ENCODE results near the gene COX7A2.

The COX7A2 gene

GRCh38 chr6:75268121-75268987 lies 24.8 kb upstream of the COX7A2 start:
- Histone ChIP-seq H3K4me1 (ENCODE audit: control insufficient read depth, insufficient read depth, low read length) (peaks cover 23% of the 10 kb centered on the region), H3K9me3 (ENCODE audit: control insufficient read depth, insufficient read depth, low read depth, low read length) (peaks cover 25% of the 10 kb centered on the region), H3K4me3 (ENCODE audit: low read depth, low read length) (peak overlapping the region; percentile 35), H3K36me3 (ENCODE audit: control insufficient read depth, insufficient read depth, low read length) (peaks cover 43% of the 10 kb centered on the region), H3K27me3 (ENCODE audit: control insufficient read depth, insufficient read depth, low read length) (no peaks in the 10 kb centered on the region), H3K27ac (ENCODE audit: low read depth, low read length) (peak overlapping the region; percentile 94), H3K9ac (ENCODE audit: low read length) (peak overlapping the region; percentile 62)

- peak overlapping the region; percentile 32 for H3K9ac ChIP-seq (ENCODE audit: low read length)
- peak overlapping the region; percentile 35; the same call in 1 of the 2 replicates for H3K4me3 ChIP-seq (ENCODE audit: low read depth, low read length)
- H3K36me3 ChIP-seq (ENCODE audit: control insufficient read depth, insufficient read depth, low read length) = peaks cover 42% of the 10 kb centered on the region
- H3K9me3 ChIP-seq (ENCODE audit: control insufficient read depth, insufficient read depth, low read depth, low read length) = peaks cover 17% of the 10 kb centered on the region
- peaks cover 23% of the 10 kb centered on the region for H3K4me1 ChIP-seq (ENCODE audit: control insufficient read depth, insufficient read depth, low read length)
- H3K27ac ChIP-seq (ENCODE audit: low read depth, low read length) = peak overlapping the region; percentile 94
- H3K27me3 ChIP-seq (ENCODE audit: control insufficient read depth, insufficient read depth, low read length) = no peaks in the 10 kb centered on the region
These were observed 23.9 kb upstream of the COX7A2 start for GRCh38 chr6:75267461-75267860.

- H3K9me3 ChIP-seq (ENCODE audit: control insufficient read depth, insufficient read depth, low read depth, low read length) = peaks cover 10% of the 10 kb centered on the region
- no peak overlapping the region for H3K9ac ChIP-seq (ENCODE audit: low read length)
- H3K4me1 ChIP-seq (ENCODE audit: control insufficient read depth, insufficient read depth, low read length) = peaks cover 23% of the 10 kb centered on the region
- H3K27ac ChIP-seq (ENCODE audit: low read depth, low read length) = no peak overlapping the region
- no peaks in the 10 kb centered on the region for H3K27me3 ChIP-seq (ENCODE audit: control insufficient read depth, insufficient read depth, low read length)
- peaks cover 40% of the 10 kb centered on the region for H3K36me3 ChIP-seq (ENCODE audit: control insufficient read depth, insufficient read depth, low read length)
- no peak overlapping the region for H3K4me3 ChIP-seq (ENCODE audit: low read depth, low read length)
These were observed 23.2 kb upstream of the COX7A2 start for GRCh38 chr6:75266716-75267291.

- Histone ChIP-seq H3K9ac (ENCODE audit: low read length) (no peak overlapping the region), H3K4me1 (ENCODE audit: control insufficient read depth, insufficient read depth, low read length) (peaks cover 16% of the 10 kb centered on the region), H3K4me3 (ENCODE audit: low read depth, low read length) (no peak overlapping the region), H3K36me3 (ENCODE audit: control insufficient read depth, insufficient read depth, low read length) (peaks cover 52% of the 10 kb centered on the region), H3K9me3 (ENCODE audit: control insufficient read depth, insufficient read depth, low read depth, low read length) (no peaks in the 10 kb centered on the region), H3K27me3 (ENCODE audit: control insufficient read depth, insufficient read depth, low read length) (no peaks in the 10 kb centered on the region), H3K27ac (ENCODE audit: low read depth, low read length) (no peak overlapping the region)
These were observed 19.8 kb upstream of the COX7A2 start for GRCh38 chr6:75263401-75263750.

- H3K27me3 ChIP-seq (ENCODE audit: control insufficient read depth, insufficient read depth, low read length) = no peaks in the 10 kb centered on the region
- H3K36me3 ChIP-seq (ENCODE audit: control insufficient read depth, insufficient read depth, low read length) = peaks cover 52% of the 10 kb centered on the region
- no peak overlapping the region for H3K9ac ChIP-seq (ENCODE audit: low read length)
- no peak overlapping the region for H3K27ac ChIP-seq (ENCODE audit: low read depth, low read length)
- H3K9me3 ChIP-seq (ENCODE audit: control insufficient read depth, insufficient read depth, low read depth, low read length) = no peaks in the 10 kb centered on the region
- H3K4me1 ChIP-seq (ENCODE audit: control insufficient read depth, insufficient read depth, low read length) = peaks cover 10% of the 10 kb centered on the region
- no peak overlapping the region for H3K4me3 ChIP-seq (ENCODE audit: low read depth, low read length)
These were observed 19.3 kb upstream of the COX7A2 start for GRCh38 chr6:75262716-75263400.

GRCh38 chr6:75261299-75261698 lies 17.7 kb upstream of the COX7A2 start:
- Histone ChIP-seq H3K4me3 (ENCODE audit: low read depth, low read length) (no peak overlapping the region), H3K9me3 (ENCODE audit: control insufficient read depth, insufficient read depth, low read depth, low read length) (no peaks in the 10 kb centered on the region), H3K4me1 (ENCODE audit: control insufficient read depth, insufficient read depth, low read length) (no peaks in the 10 kb centered on the region), H3K9ac (ENCODE audit: low read length) (no peak overlapping the region), H3K36me3 (ENCODE audit: control insufficient read depth, insufficient read depth, low read length) (peaks cover 58% of the 10 kb centered on the region), H3K27ac (ENCODE audit: low read depth, low read length) (no peak overlapping the region), H3K27me3 (ENCODE audit: control insufficient read depth, insufficient read depth, low read length) (no peaks in the 10 kb centered on the region)

- Histone ChIP-seq H3K27ac (ENCODE audit: low read depth, low read length) (no peak overlapping the region), H3K9ac (ENCODE audit: low read length) (no peak overlapping the region), H3K36me3 (ENCODE audit: control insufficient read depth, insufficient read depth, low read length) (peaks cover 56% of the 10 kb centered on the region), H3K9me3 (ENCODE audit: control insufficient read depth, insufficient read depth, low read depth, low read length) (no peaks in the 10 kb centered on the region), H3K27me3 (ENCODE audit: control insufficient read depth, insufficient read depth, low read length) (no peaks in the 10 kb centered on the region), H3K4me1 (ENCODE audit: control insufficient read depth, insufficient read depth, low read length) (no peaks in the 10 kb centered on the region), H3K4me3 (ENCODE audit: low read depth, low read length) (no peak overlapping the region)
These were observed 13.9 kb upstream of the COX7A2 start for GRCh38 chr6:75257343-75258087.

- Histone ChIP-seq H3K27me3 (ENCODE audit: control insufficient read depth, insufficient read depth, low read length) (no peaks in the 10 kb centered on the region), H3K9me3 (ENCODE audit: control insufficient read depth, insufficient read depth, low read depth, low read length) (no peaks in the 10 kb centered on the region), H3K4me1 (ENCODE audit: control insufficient read depth, insufficient read depth, low read length) (peaks cover 33% of the 10 kb centered on the region), H3K36me3 (ENCODE audit: control insufficient read depth, insufficient read depth, low read length) (peaks cover 12% of the 10 kb centered on the region), H3K27ac (ENCODE audit: low read depth, low read length) (peak overlapping the region; percentile 47; the same call in 1 of the 2 replicates), H3K9ac (ENCODE audit: low read length) (no peak overlapping the region), H3K4me3 (ENCODE audit: low read depth, low read length) (no peak overlapping the region)
These were observed 7.0 kb upstream of the COX7A2 start for GRCh38 chr6:75250552-75250951.

- Histone ChIP-seq H3K36me3 (ENCODE audit: control insufficient read depth, insufficient read depth, low read length) (peaks cover 6% of the 10 kb centered on the region; the same call in 1 of the 2 replicates), H3K9ac (ENCODE audit: low read length) (no peak overlapping the region), H3K27me3 (ENCODE audit: control insufficient read depth, insufficient read depth, low read length) (no peaks in the 10 kb centered on the region), H3K4me3 (ENCODE audit: low read depth, low read length) (peak overlapping the region; percentile 16; the same call in 1 of the 2 replicates), H3K9me3 (ENCODE audit: control insufficient read depth, insufficient read depth, low read depth, low read length) (no peaks in the 10 kb centered on the region), H3K4me1 (ENCODE audit: control insufficient read depth, insufficient read depth, low read length) (peaks cover 33% of the 10 kb centered on the region), H3K27ac (ENCODE audit: low read depth, low read length) (0 out of 2 replicates have a peak overlapping the region, but pooled peaks have one; percentile 47)
These were observed 6.2 kb upstream of the COX7A2 start for GRCh38 chr6:75249837-75250236.

- Histone ChIP-seq H3K36me3 (ENCODE audit: control insufficient read depth, insufficient read depth, low read length) (peaks cover 1% of the 10 kb centered on the region), H3K27ac (ENCODE audit: low read depth, low read length) (no peak overlapping the region), H3K27me3 (ENCODE audit: control insufficient read depth, insufficient read depth, low read length) (no peaks in the 10 kb centered on the region), H3K9me3 (ENCODE audit: control insufficient read depth, insufficient read depth, low read depth, low read length) (no peaks in the 10 kb centered on the region), H3K4me1 (ENCODE audit: control insufficient read depth, insufficient read depth, low read length) (peaks cover 26% of the 10 kb centered on the region), H3K4me3 (ENCODE audit: low read depth, low read length) (no peak overlapping the region), H3K9ac (ENCODE audit: low read length) (no peak overlapping the region)
These were observed 2.8 kb upstream of the COX7A2 start for GRCh38 chr6:75246386-75246785.

All from HUES6 (cell line).